Islet of Langerhans (tissue), 1 donor: ENCODE measurements around the gene TNC.

ENCODE experiments used
- FAIRE-seq: peaks from one replicate; lab custom pipeline; 2011; peaks lifted over from hg19 to GRCh38; lab: Jason Lieb, UNC

Gene TNC

DNA sequence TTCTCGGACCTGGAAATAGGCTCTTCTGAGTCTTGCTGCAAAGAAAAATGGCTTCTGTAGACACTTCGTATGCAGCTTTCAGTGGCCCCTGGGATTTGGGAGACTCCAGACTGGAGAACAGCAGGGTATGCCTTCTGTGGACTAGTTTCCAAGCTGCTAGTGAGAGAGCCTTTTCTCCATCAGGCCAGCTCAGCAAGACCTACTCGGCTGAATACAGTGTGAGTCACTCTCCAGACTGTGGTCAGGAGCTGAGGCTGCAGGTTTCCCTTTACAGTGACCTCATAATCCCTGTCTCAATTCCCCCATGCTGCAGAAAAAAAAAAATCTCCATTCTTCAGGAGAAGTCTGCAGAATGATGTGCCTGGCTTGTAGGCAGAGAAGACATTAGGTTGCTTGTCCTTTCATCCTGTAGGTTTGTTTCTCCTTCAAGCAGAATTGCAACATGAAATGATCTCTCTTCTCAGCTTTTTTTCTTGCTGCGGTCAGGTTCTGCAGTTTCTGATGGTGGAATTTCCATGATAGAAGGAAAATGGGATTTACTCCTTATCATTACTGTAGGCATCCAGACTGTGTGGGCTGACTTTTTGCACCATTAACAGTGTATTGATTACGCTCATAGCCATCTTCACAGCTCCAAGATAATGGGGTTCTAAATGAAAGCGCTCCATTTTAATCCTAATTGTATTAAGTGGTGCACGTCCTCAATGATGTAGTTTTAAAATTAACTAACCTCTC lies 109.3 kb downstream of the TNC start:
- FAIRE-seq = no peak

DNA sequence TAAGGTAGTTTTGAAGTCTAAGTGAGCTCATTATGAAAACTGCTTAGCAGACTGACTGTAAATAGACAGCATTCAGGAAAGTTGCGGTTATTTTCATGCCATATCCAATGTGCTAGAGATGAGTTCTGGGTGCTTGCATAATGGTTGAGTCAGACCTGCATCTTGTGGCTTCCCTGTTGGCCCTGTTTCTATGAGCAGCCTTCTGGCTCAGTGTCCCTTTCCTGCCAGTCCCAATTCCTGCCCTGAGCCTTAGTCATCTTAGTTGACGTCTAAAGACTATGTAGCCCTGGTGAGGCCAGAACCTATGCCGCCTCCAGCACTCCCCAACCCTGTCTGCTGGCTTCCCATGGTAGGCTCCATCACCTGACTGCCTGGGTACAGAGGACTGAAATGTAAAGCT lies 111.3 kb downstream of the TNC start:
- FAIRE-seq = no peak

DNA sequence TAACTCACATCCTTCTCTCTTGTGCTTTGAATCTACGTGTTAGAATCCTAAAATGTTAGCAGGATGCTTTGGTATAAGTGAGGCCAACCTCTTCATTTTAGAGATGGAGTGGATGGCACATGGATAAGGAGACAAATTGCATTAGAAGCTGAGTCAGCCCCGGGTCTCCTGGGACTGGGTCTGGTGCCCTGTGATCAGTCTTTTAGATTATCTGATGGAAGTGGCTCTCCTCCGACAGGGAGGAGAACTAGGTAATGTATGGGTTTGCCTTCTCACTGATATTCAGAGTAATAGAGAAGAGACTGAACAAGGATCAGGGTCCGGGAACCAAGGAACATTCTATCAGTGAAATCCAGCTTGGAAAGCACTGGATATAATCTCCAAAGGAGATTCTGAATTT lies 112.6 kb downstream of the TNC start:
- FAIRE-seq = no peak

DNA sequence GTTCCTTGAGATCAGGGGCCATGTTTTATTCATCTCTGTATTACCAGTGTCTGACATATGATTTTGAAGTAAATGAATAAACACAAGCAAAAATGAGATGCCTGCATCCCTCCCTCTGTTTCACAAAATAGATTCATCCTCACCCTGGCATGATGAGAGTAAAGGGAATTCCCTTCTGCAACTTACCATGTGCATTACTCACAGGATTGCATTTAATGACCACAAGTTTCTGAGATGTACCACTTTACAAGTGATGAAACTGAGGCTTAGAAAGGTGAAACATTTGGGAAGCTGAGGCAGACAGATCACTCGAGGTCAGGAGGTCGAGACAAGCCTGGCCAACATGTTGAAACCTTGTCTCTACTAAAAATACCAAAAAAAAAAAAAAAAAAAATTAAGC lies 113.4 kb downstream of the TNC start:
- no peak for FAIRE-seq

DNA sequence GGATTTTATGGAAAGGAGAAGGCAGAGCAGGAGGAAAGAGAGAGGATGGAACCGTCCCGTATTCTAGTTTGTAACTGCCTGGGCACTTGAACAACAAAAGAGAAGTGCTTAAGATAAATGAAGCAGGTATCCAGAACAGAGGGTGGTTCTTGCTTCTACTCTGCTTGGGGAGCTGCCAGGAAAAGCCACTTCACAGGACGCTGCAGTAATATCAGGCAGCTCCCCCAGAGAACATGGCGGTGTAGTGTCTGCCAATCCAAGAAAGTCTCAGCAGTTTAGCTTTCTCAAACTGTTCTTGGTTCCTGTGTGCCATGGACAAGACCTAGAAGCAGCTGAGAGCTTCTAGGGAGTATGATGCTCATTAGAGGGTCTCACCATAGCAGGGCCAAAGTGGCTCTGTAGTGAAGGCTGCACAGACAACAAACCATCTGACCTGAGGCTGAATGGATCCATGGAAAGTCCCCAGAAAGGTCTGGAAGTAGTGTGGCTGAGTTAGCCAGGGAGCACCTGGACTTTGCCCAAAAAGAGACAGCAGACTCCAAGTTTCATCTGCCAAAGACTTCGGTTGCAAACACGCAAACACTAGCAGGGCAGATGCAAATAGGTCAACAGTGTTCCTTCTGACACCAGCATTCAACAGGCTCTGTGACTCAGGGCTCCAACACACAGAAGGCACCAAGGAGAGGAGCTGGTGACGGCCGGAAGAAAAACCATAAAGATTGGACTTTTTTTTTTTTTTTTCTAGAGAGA lies 115.4 kb downstream of the TNC start:
- no peak for FAIRE-seq

DNA sequence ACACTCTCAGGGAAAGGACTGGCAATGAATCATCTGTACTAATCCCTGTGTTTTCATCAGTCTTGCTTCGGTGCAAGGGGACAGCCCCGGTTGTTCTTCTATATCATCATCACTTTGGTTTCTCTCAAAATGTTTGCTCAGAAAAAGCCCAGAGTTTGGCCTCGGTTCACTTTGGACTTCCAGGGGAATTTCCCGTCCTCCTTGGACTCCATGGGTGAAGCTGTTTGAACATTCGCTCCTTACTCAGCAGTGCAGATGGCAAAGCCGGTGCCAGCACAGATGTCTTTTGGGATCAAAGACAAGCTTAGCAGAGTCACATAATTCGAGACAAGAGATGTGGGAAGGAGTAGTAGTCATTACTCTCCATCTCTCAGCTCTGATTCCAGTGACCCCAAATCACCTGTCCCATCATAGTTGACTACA lies 117.7 kb downstream of the TNC start:
- no peak for FAIRE-seq

DNA sequence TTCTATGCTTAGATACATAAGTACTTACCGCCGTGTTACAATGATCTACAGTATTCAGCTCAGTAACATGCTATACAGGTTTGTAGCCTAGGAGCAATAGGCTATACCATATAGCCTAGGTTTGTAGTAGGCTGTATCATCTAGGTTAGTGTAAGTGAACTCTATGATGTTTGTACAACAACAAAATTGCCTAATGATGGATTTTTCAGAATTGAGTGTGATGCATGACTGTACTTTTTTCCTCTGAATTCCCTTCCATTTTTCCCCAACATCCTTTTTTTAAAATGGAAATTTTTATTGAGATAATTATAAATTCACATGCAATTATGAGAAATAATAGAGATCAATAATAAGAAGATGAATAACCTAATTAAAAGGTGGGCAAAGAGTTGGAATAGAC lies 119.6 kb downstream of the TNC start:
- FAIRE-seq = no peak

DNA sequence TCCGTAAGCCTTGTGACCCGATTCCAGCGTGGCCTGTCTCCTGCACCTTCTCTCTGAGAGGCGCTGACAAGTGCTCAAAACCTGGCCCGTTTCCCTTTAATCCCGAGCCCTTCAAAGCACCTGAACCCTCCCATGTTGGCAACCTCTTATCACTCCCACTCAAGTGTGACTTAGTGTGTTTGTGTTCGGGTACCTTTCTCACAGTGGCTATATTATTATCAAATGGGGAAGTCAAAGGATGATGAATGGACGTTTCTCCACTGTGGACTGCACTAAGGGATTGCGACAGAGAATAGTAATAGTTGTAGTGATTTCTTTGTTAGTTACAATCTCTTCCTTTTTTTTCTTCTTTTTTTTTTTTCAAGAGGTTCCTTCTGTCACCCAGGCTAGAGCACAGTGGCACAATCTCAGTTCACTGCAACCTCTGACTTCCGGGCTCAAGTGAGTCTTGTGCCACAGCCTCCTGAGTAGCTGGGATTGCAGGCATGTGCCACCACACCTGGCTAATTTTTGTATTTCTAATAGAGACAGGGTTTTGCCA lies 122.2 kb downstream of the TNC start:
- FAIRE-seq = no peak

DNA sequence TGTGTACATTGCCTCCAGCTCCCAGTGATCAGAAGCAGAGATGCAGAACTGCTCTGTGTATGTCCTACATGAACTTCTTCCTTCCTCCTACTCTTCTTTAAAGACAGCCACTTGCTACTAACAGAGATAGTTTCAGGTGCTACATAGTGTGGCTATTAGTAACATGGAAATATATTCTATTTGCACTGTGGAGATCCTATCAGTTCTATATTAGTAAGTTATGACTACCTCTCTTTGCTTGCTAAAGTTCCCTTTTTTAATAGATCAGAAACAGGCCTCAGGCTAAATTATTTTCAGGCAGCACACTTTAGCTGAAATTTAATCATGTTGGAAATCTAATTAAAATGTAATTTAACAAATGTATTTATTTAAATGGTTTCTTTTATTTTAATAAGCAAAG lies 123.2 kb downstream of the TNC start:
- no peak for FAIRE-seq

DNA sequence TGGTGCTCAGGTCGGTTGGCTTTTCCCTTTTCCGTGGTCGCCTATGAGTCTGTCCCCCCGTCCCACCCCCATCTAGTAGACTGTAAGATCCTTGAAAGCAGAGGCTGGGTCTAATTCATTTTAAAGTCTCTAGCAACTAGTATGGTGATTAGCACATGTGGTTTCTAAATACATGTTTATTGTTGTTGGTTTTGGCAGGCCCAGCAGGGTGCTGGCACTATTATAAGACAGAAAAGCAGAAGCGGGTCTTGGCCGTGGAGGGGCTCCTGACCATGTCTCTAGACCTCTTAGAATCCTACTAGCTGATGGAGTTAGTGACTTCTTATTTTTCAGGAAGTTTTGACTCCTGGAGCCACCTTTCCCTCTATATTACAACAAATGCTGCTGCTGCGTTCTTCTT lies 126.1 kb downstream of the TNC start:
- FAIRE-seq = no peak

DNA sequence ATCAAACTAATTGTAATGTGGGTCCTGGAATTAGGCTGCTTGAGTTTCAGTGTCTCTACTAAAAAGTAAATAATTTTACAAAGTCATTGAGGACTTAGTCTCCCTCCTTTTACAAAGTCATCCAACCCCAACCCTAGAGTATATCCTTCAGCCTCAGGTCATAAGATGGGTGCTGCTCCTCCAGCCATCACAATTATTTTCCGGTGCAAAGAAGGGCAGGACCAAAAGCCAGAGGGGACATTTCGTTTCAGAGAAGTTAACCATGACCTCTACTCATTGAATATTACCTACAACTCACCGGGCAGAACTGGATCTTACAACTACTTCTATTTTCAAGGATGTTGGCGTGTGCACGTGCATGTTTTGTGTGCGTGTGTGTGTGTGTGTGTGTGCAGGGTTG lies 127.1 kb downstream of the TNC start:
- FAIRE-seq = no peak

DNA sequence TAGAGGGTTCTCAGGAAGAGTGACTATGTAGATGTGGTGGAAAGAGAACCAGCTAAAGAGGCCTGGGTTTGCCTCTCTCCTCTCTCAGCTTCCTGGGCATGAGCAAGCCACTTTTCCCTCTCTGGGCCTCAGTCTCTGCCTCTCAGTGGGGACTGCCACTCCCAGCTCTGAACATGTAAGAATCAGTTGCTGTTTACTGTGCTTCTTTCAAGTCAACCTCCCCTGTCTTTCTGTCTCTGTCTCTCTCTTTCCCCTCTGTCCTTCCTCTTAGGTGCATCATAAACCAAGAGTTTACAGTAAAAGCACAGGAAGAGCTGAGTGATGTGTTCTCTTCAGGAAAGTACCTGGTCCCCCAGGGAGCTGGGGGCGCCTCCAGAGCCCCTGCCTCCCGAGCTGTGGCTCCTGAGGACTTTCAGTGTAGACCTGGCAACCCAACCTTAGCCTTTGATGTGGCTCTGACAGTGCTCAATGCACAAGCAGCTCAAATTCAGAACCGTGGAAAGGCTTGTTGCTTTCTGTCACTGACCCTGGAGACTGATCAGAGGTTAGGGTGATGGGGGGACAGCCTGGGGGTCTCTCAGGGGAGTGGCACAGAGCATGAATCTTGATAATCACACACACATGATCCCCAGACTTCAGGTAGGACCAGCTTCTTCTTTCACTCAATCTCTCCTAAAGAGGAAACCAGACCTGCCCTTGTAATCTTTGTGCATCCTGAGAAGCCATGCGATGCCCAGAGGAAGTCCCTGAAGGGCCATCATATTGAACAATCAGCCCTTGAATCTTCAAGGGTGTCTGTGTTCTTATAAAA lies 128.2 kb downstream of the TNC start:
- FAIRE-seq = no peak

DNA sequence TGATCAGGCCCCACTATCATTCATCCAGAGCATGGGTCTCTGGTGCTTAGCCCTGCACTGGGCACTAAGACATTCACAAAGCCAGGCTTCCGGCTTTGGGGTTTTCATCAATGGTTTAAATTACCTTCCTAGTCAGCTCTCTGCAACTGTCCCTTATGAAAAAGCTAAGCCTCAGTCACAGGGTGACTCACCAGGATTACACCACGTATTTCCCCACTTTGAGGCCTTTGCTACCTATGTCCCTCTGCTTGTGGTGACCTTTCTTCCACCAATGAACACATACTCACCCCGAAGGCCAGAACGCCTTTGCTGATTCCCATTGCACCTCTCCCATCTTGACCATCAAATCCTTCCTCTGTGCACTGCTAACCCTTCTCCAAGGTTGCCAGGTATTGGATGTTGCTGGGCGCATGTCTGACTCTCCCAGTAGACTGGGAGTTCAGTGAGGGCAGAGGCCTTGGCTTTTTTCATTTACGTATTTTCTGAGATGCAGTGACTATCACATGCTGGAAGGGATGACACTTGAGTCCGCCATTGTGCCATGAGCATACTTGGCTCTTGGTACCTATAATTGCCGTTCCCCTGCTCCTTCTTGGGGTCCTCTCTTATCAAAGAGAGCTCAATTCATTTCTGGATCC lies 128.9 kb downstream of the TNC start:
- no peak for FAIRE-seq

DNA sequence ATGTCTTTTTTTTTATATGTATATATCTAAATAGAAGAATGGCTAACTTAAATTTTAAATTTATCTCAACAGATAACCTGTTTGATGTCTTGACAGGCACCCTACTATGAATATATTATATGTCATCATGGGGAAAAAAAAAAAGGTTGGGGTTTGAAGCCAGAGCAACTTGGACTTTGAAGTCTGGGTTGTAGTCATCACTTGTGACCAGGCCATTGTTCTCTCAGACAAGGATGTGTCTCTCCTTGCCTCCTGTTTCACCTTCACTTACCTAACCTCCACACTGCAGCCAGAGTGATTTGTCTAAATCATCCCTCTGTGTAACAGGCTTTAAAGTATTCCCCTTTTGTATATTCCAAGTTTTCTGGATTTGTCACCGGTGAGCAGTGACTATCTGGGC lies 130.8 kb downstream of the TNC start:
- FAIRE-seq = no peak

DNA sequence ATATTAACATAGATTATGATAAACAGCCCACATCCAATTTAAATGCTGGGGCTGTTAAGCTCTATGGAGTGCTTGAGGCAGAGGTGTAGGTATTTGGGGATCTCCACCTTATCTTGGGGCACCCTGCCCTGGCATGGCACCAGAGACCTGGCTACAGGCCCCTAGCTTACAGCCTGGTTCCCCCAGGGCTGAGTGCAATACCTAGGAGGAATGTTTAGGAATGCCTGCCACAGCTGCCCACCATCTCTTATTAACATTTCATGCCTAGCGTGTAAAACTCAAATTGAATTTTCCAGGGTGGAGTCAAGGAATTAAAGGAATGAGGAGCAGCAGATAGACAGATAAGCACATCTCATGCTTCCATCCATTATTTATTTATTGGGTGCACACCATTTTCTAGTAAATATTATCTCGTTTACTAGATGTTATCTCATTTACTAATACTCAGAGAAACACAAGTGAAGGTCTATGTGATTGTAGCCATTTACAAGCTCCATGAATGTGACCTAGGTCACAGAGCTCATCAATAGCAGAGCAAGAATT lies 131.9 kb downstream of the TNC start:
- no peak for FAIRE-seq

DNA sequence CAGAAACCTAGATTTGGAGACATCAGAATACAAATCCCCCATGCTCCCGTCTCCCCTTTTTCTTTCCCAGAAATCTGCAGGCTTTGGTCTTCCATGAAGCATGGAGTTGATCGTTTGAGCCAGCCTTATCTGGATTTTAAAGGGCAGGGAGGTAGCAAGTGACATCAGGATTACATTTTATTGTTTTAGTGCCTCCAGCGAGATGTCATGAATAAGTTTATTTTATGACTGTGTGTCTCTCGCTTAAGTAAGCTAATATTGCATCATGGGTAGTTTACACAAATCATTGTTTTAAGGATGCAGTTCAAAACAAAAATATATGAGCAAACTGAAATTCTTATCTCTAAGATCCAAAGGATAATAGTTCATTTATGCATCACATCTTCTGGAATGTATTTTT lies 136.9 kb downstream of the TNC start:
- no peak for FAIRE-seq

DNA sequence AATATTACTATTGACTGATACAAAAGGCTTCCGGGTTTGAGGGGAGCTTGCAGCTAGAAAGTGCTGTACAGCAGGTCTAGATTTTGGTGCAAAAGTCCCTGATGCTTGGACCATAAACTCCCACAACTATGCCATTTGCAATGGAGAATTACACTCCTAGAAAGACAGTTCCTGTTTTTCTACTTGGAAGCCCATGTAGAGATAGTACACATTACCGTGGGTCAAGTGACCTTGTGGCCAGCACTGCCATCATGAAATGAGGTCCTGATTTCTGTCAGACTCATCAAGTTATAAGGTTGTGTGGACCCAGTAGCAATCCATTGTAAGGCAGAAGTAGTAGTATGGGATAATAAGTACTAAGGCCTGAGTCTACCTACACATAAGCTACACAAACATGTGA lies 144.7 kb downstream of the TNC start:
- no peak for FAIRE-seq

DNA sequence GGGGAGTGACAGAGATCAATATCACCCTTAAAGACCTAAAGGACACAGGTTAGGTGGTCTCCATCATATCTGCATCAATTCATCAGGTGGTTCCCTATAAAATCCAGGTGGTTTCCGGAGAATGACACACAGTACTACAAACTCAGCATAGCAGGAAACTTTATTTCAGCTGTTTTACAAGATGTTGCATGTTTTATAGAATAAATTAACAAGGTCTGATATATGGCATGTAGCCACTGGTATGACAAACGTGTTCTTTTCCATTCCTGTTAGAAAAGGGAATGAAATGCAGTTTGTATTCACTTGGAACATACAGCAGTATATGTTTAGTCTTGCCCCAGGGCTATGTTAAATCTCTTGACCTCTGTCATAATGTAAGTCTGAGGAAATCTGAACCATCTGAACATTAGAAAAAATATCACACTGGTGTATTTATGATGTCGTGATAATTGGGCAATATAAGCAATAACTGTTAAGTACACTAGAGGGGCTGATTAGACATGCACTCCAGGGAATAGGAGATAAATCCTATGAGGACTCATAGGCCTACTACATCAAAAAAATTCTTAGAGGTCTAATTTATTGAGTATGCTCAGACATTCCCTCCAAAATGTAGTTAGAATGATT lies 145.3 kb downstream of the TNC start:
- no peak for FAIRE-seq
